Measurements from ENCODE around the gene CTDSPL.

The CTDSPL gene

DNA sequence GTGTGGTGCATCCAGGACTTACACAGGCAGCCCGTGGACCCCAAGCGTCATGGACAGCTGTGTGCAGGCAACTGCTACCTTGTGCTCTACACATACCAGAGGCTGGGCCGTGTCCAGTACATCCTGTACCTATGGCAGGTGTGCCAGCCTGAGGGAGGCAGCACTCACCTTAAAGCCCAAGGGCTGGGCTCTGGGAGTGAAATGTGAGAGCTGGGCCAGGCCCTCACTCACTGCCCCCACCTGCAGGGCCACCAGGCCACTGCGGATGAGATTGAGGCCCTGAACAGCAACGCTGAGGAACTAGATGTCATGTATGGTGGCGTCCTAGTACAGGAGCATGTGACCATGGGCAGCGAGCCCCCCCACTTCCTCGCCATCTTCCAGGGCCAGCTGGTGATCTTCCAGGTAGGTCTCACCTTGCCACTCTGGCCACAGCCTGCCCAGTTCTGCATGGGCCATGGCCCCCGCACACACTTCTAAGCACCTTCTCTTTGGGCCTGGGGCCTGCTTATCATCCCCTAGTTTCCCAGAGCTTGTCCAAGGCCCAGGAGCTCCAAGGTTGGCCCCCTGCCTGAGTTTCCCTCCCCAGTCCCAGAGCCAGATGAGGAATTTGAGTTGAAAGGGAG is 139.9 kb downstream of the CTDSPL start:
- H3K4me3 ChIP-seq (ENCODE audit: low read depth, low read length), result no peak overlapping the region
- no peak for DNase-seq (ENCODE audit: low read depth)
- TF ChIP-seq CTCF (IDR thresholded peaks at IDR 0.05; ENCODE audit: insufficient read depth, low read depth, low read length, missing control alignments), result peak; percentile 8

DNA sequence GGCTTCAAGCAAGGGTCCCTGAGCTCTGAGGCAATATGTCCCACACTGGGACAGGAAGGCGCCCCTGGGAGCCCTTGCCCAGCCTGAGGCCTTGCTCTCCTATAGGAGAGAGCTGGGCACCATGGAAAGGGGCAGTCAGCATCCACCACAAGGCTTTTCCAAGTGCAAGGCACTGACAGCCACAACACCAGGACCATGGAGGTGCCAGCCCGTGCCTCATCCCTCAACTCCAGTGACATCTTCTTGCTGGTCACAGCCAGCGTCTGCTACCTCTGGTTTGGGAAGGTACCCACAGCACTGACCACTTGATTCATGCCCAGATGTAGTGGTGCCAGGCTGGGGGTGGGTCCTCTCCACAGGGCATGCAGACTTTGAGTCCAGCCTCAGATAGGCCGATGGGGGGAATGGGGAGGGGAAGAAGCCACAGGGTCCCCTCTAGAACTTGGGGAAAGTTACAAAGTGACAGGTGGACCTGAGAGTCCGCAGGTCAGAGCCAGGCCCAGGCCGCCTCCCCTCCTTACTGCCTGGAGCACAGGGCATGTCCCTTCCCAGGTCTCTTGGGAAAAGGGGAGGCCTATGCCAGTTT is 140.7 kb downstream of the CTDSPL start:
- DNase-seq (ENCODE audit: low read depth), result no peak

DNA sequence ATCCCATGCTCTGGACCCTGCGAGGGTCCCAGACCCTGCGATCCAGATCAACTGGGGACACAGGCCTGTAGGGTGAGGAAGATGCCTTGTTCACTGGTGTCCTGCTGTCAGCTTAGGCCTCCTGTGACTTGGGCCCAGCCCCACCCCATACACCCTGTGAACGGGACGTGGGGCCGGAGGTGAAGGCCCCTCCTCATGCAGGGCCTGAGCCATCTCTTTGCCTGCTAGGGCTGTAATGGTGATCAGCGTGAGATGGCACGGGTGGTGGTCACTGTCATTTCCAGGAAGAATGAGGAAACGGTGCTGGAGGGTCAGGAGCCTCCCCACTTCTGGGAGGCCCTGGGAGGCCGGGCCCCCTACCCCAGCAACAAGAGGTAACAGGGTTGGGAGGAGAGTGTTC is 141.3 kb downstream of the CTDSPL start:
- no peak overlapping the region for H3K4me3 ChIP-seq (ENCODE audit: low read depth, low read length)
- no peak for DNase-seq (ENCODE audit: low read depth)
- TF ChIP-seq CTCF (IDR thresholded peaks at IDR 0.05; ENCODE audit: insufficient read depth, low read depth, low read length, missing control alignments), result no peak

More for the DNA sequence above, 140.7 kb downstream of the CTDSPL start:
- H3K4me3 ChIP-seq (ENCODE audit: low read depth, low read length), result no peak overlapping the region
- no peak for TF ChIP-seq CTCF (IDR thresholded peaks at IDR 0.05; ENCODE audit: insufficient read depth, low read depth, low read length, missing control alignments)

DNA sequence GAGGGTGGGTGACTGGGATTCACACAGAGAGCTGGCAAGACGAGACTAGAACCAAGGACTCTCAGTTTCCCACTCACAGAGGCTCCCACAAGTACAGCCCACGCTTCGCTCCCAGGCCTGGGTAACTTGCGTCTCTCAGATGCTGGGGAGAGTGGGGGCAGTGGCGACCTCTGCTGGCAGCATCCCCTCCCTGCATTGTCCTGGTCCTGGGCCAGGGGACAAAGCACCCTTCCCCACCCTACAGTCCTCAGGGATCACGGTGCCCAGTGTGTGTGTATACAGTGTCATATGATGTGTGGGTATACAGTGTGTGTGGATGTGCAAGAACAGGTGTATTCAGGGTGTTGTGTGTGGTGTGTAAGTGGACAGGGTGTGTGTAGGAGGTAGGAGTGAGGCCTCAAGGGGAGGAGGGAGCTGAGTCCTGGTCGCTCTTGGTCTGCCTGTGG is 141.7 kb downstream of the CTDSPL start:
- peak; percentile 50 for DNase-seq (ENCODE audit: low read depth)
- H3K4me3 ChIP-seq (ENCODE audit: low read depth, low read length), result no peak overlapping the region

GRCh38 chr3:38003817-38004414 is 142.2 kb downstream of the CTDSPL start:
- DNase-seq (ENCODE audit: low read depth), result no peak
- no peak overlapping the region for H3K4me3 ChIP-seq (ENCODE audit: low read depth, low read length)
- TF ChIP-seq CTCF (IDR thresholded peaks at IDR 0.05; ENCODE audit: insufficient read depth, low read depth, low read length, missing control alignments), result no peak

More for the DNA sequence above, 141.7 kb downstream of the CTDSPL start:
- peak; percentile 89 for TF ChIP-seq CTCF (IDR thresholded peaks at IDR 0.05; ENCODE audit: insufficient read depth, low read depth, low read length, missing control alignments)

DNA sequence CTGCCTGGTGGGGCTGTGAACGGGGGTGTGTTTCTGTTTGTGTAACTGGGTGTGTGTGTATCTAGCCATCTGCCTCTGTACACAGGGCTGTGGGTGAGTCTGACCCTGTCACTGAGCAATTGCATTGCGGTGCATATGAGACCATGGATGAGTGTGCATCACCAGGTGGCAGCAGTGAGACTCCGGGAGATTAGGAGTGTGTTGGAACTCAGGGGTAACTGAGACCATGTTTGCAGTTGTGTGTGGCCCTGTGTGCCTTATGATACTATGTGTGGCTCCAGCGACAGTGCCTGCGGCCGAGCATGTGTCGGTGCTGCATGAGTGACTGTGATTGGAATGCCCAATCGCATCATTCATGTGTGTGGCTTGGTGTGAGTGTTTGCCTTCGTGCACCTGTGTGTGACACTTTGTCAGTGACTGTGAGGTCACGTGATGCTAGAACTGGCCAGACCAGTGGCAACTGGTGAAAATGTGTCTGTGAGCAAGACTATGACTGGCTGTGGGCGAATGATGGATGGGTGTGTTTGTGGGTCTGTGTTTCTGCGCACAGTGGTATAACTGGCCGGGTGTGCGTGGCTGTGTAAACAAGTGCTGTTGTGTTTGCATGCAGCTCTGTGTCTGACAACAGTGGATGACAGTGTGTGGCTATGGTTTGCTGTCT is 142.9 kb downstream of the CTDSPL start:
- no peak overlapping the region for H3K4me3 ChIP-seq (ENCODE audit: low read depth, low read length)
- TF ChIP-seq CTCF (IDR thresholded peaks at IDR 0.05; ENCODE audit: insufficient read depth, low read depth, low read length, missing control alignments), result peak; percentile 65
- DNase-seq (ENCODE audit: low read depth), result peak; percentile 56
